Naive thymus-derived CD8-positive, alpha-beta T cell (primary cell): ENCODE data around the gene ANXA2R. TPM values are rescaled to one million over a fixed set of nuclear protein-coding genes. Genes with fewer than 3 reads are reported as not detected.

Source experiments
- ATAC-seq, 2 donors: fragments of 150-1000 bp; cut with Tn5 transposase in 1 of 2; sonication (Bioruptor Pico), chemical (Tn5 transposase) in 1 of 2; 1 replicate in 1 of 2; 2 replicates in 1 of 2; pipeline ENCODE4 v1.10.0; 2021; ENCODE audit warnings: mild to moderate bottlenecking in 2 of 2, moderate library complexity in 2 of 2
- POLR2A ChIA-PET: fragments of 350-600 bp; sonication (Branson Sonifier 250); formaldehyde crosslinking; loops from one replicate; lab custom pipeline; 2021; ENCODE audit warnings: antibody characterized with exemption; lab: Charles Lee
- DNase-seq, 10 donors: peaks; one replicate each; pipeline versions ENCODE4 v3.0.0 to v3.0.0-alpha.2; 2020 to 2022
- H3K27ac Mint-ChIP-seq, 10 donors: one replicate each; pipeline ENCODE4 v1.8.0; 2020 to 2022; ENCODE audit warnings: mild to moderate bottlenecking in 10 of 10, mixed read lengths in 10 of 10, moderate library complexity in 4 of 10, inconsistent platforms in 1 of 10
- H3K27me3 Mint-ChIP-seq, 5 donors: one replicate each; pipeline ENCODE4 v1.8.0; 2021 to 2022; ENCODE audit warnings: mixed read lengths in 5 of 5
- H3K36me3 Mint-ChIP-seq, 3 donors: one replicate each; pipeline ENCODE4 v1.8.0; 2020 to 2022; ENCODE audit warnings: mixed read lengths in 3 of 3, mild to moderate bottlenecking in 2 of 3, inconsistent platforms in 1 of 3
- H3K4me1 Mint-ChIP-seq, 4 donors: one replicate each; pipeline ENCODE4 v1.8.0; 2021 to 2022; ENCODE audit warnings: mixed read lengths in 4 of 4
- H3K4me3 Mint-ChIP-seq, 10 donors: one replicate each; pipeline ENCODE4 v1.8.0; 2020 to 2022; ENCODE audit warnings: mild to moderate bottlenecking in 10 of 10, mixed read lengths in 10 of 10, moderate library complexity in 6 of 10, inconsistent platforms in 1 of 10
- H3K9me3 Mint-ChIP-seq, 9 donors: one replicate each; pipeline ENCODE4 v1.8.0; 2020 to 2022; ENCODE audit warnings: mixed read lengths in 9 of 9, mild to moderate bottlenecking in 3 of 9, inconsistent platforms in 1 of 9, moderate library complexity in 1 of 9
- polyA plus RNA-seq, 3 donors: library from polyadenylated mRNA; unstranded; fragments of 300-500 nt; fragmentation: Illumina TruSeq; gene quantifications; one replicate each; pipeline ENCODE4 v1.2.3, GENCODE V29; 2021
- total RNA-seq, 8 experiments: library from RNA in 2 of 8; stranded (reverse) in 2 of 8; gene quantifications; one replicate each; pipeline ENCODE4 v1.2.3 and lab custom pipeline; 2021 to 2026

The ANXA2R gene
- total and polyA plus RNA-seq, 5 experiments from 2014 or later, result 51.5 to 72.7 (median 65.9) TPM

DNA sequence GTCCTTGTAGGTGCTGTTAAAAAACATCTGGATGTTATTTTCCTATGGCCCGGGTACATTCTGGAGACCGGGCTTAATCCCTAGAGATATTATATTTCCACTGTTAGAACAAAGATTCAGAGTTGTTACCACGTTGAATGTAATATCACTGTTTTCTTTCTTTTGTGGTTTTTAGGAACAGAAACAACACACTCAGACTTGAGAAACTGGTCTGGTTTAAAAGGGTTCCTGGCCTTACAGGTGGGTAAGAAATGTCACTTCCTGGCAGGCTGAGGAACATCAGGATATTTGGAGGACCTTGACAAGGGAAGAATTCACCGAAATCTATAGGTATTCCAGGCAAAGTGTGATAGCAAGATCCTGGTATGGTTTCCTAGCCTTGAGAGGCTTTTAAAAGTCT, 10.3 kb upstream of the ANXA2R start:
- POLR2A ChIA-PET, result interaction anchor here (1.0 to 5.5 kb wide), 4 partner anchors 8 to 43 kb away, joined by 3 to 30 read pairs (median 10); partner anchors contain the start of gene ANXA2R
- ATAC-seq, result no peak
- peaks cover 0 to 12% (median 6%) of the 10 kb centered on the region in 9 donors for H3K9me3 Mint-ChIP-seq
- H3K27me3 Mint-ChIP-seq, result no peaks in the 10 kb centered on the region
- H3K4me1 Mint-ChIP-seq, result peaks cover 3 to 36% (median 24%) of the 10 kb centered on the region in 4 donors
- H3K27ac Mint-ChIP-seq, result peak overlapping the region in 8 of 10 donors; percentile 5 to 77 (median 45)
- DNase-seq, result no peak
- peak overlapping the region in 1 of 10 donors; percentile 24 for H3K4me3 Mint-ChIP-seq
- H3K36me3 Mint-ChIP-seq, result peaks cover 3 to 37% (median 23%) of the 10 kb centered on the region in 3 donors

DNA sequence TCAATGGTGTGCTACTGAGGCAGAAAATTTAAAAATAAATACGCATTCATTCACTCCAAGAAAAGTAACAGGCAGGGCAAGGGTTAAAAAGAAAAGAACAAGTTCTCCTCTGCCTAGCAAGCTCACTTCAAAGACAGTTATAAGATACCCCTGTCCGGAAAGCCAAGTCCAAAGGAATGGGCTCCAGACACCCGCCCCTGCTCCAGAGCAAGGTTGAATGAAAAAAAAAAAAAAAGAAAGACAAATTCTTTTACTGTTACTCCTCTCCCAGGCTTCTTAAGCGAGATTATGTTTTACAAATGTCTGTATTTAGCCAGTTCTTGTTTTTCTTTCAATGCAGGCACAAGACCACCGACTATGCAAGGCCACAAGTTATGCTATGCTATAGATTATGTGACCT, 9.1 kb upstream of the ANXA2R start:
- H3K27ac Mint-ChIP-seq, result peak overlapping the region in 5 of 10 donors; percentile 11 to 77 (median 69)
- H3K36me3 Mint-ChIP-seq, result peaks cover 3 to 42% (median 32%) of the 10 kb centered on the region in 3 donors

DNA sequence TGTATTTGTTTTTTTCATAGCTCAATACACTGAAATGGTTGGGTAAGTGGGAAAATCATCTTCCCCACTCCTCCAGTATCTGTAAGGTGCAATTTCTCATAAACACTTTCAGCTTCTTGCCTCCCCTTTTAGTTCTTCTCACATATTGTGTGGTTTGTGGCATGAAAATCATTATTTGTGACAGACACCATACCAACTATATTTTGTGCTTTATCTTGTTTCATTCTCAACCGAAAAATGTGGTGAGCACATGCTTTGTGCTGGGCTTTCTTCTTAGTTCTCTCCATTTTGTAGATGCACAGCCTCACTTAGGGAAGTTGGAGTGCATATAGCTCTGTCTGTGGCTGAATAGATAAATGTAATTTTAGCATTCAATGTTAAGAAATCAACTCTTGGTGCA, 6.4 kb upstream of the ANXA2R start:
- H3K36me3 Mint-ChIP-seq, result peaks cover 3 to 27% (median 21%) of the 10 kb centered on the region in 3 donors
- peaks cover 17 to 52% (median 48%) of the 10 kb centered on the region in 4 donors for H3K4me1 Mint-ChIP-seq
- no peaks in the 10 kb centered on the region for H3K27me3 Mint-ChIP-seq
- H3K4me3 Mint-ChIP-seq, result peak overlapping the region in 1 of 10 donors; percentile 8
- H3K9me3 Mint-ChIP-seq, result peaks cover 0 to 12% (median 0%) of the 10 kb centered on the region in 9 donors
- DNase-seq (no peak), ATAC-seq (no peak)
- POLR2A ChIA-PET, result interaction anchor here (0.6 to 12.3 kb wide), 7 partner anchors 11 to 438 kb away, joined by 3 to 735 read pairs (median 4); partner anchors contain the start of gene TMEM267
- H3K27ac Mint-ChIP-seq, result peak overlapping the region in 8 of 10 donors; percentile 9 to 80 (median 54)

More for the DNA sequence above, 9.1 kb upstream of the ANXA2R start:
- DNase-seq, result no peak
- Mint-ChIP-seq H3K27me3 (no peaks in the 10 kb centered on the region), H3K9me3 (peaks cover 0 to 12% (median under 1%) of the 10 kb centered on the region in 9 donors), H3K4me3 (no peak overlapping the region), H3K4me1 (peaks cover 12 to 43% (median 35%) of the 10 kb centered on the region in 4 donors)
- no peak for ATAC-seq
- POLR2A ChIA-PET, result interaction anchor here (0.7 to 5.5 kb wide), 5 partner anchors 7 to 17 kb away, joined by 3 to 30 read pairs (median 6); partner anchors contain the start of gene ANXA2R

DNA sequence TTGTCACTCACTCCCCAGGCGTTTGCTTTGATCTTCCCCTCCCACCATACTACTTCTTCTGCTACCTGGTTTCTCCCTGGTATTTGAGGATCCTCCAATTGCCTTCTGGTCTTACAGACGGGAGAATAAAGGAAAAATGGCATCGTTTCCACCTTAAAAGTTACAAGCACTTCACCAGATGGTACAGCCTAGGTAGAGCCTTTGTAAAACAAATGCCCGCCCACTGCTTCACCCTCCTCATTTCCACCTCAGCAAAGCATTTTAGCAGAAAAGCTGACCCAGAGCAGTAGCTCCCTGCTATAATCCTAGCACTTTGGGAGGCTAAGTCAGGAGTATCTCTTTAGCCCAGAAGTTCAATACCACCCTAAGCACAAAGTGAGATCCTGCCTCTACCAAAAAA, 5.1 kb upstream of the ANXA2R start:
- Mint-ChIP-seq H3K27ac (peak overlapping the region in 4 of 10 donors; percentile 5 to 33 (median 22)), H3K4me1 (peaks cover 21 to 48% (median 46%) of the 10 kb centered on the region in 4 donors), H3K4me3 (peak overlapping the region in 6 of 10 donors; percentile 18 to 65 (median 50)), H3K9me3 (peaks cover 0 to 12% (median 0%) of the 10 kb centered on the region in 9 donors), H3K36me3 (peaks cover 3 to 18% (median 16%) of the 10 kb centered on the region in 3 donors), H3K27me3 (no peaks in the 10 kb centered on the region)
- POLR2A ChIA-PET, result interaction anchor here (2.5 to 12.3 kb wide), 3 partner anchors 21 to 51 kb away, joined by 18 to 735 read pairs (median 619); no protein-coding TSS in a partner anchor
- no peak for DNase-seq
- no peak for ATAC-seq

DNA sequence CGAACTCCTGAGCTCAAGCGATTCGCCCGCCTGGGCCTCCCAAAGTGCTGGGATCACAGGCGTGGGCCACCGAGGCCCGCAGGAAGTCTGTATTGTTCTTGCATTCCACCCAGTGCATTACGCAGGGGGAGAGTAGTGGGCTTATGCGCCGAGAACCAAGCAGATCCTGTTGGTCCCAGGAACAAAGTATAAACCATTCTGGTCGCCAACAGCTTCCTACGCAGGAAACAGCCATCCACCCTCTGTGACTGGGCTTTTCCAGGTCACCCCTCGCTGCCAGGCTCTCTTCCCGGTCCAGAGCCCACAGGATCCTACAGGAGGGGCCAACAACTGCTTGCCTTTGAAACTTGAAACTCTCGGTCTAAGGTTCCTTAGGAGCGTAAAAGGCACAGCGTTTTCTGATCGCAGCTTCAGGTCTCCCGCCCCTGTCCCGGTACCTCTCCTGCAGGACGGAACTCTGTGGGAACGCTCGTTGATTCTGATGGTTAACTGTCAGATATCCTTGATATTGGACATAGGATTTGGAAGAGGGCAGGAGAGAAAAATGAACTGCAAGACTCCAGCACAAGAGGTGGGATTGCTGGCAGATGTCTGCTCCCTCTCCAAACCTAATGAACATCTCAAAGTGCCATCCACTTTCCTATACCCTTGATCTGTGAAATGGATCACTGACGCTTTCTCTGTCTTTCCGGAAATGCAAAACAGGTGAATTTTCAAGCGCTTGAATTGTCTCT, 4.2 kb upstream of the ANXA2R start:
- H3K4me3 Mint-ChIP-seq, result peak overlapping the region in 9 of 10 donors; percentile 18 to 68 (median 50)

DNA sequence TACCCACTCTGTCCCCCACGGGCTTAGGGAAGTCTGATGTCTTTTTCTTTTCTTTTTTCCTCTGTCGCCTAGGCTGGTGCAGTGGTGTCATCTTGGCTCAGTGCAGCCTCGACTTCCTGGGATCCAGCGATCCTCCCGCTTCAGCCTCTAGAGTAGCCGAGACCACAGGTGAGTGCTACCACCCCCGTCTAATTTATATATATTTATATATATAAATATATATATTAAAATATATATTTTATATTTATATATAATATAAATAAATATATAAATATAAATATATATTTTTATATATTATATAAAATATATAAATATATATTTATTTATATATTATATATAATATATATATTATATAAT, 3.3 kb upstream of the ANXA2R start:
- no peak for DNase-seq
- no peak for ATAC-seq
- H3K27ac Mint-ChIP-seq, result peak overlapping the region; percentile 96 to 100 (median 99)
- peaks cover 18 to 43% (median 37%) of the 10 kb centered on the region in 4 donors for H3K4me1 Mint-ChIP-seq
- H3K36me3 Mint-ChIP-seq, result peaks cover 0 to 16% (median 15%) of the 10 kb centered on the region in 3 donors
- H3K9me3 Mint-ChIP-seq, result peaks cover 0 to 6% (median 0%) of the 10 kb centered on the region in 9 donors
- H3K4me3 Mint-ChIP-seq, result peak overlapping the region; percentile 95 to 100 (median 98)
- POLR2A ChIA-PET, result interaction anchor here (1.4 to 12.3 kb wide), 15 partner anchors 8 to 1139 kb away, joined by 3 to 904 read pairs (median 35); partner anchors contain the start of genes HMGCS1, RIMOC1 and ZNF131
- no peaks in the 10 kb centered on the region for H3K27me3 Mint-ChIP-seq

More for the DNA sequence above, 4.2 kb upstream of the ANXA2R start:
- POLR2A ChIA-PET, result interaction anchor here (2.5 to 12.3 kb wide), 7 partner anchors 7 to 93 kb away, joined by 18 to 904 read pairs (median 199); no protein-coding TSS in a partner anchor
- Mint-ChIP-seq H3K27me3 (no peaks in the 10 kb centered on the region), H3K36me3 (peaks cover under 1 to 17% (median 16%) of the 10 kb centered on the region in 3 donors), H3K4me1 (peaks cover 18 to 41% (median 38%) of the 10 kb centered on the region in 4 donors), H3K27ac (peak overlapping the region in 6 of 10 donors; percentile 19 to 60 (median 52)), H3K9me3 (peaks cover 0 to 6% (median 0%) of the 10 kb centered on the region in 9 donors)
- DNase-seq (no peak), ATAC-seq (no peak)

DNA sequence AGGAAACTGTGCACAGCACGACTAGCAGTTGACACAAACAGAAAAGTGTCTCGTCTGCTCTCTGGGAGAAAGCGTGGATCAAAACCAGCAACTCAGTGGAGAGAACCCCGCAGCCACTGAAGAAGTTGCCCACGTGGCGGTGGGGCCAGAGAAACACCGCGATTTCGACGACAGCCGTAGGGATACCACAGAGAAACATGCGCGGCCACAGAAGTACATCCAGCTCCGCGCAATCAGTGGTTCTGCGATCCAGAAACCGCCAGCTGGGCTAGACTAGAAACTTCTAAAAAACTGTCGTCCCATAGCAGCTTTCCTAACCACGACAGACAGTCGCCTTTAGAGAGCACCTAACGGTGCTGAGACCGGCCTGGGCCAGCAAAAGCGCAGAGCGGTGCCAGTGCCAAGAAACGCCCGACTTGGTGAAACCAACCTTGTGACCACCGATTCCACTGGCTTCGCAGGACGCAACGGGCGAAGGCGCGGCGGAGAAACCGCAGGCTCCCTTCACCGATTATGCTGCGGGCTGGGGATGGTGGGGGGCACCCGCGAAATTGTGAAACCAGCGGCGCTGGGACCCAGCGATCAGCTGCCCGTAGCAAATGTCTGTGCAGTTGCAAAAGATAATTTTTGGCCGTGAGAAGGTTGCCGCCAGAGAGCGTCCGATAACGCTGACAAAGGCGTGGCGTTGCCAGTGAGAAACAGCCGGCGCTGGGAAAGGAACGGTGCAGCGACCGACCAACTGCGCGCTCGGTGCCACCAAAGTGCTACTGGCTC, 2.7 kb upstream of the ANXA2R start:
- peak overlapping the region; percentile 96 to 100 (median 99) for H3K27ac Mint-ChIP-seq
- ATAC-seq (peak; percentile 8 to 15), DNase-seq (peak; percentile 45 to 88 (median 66))
- POLR2A ChIA-PET, result interaction anchor here (0.5 to 12.3 kb wide), 21 partner anchors 9 to 1139 kb away, joined by 3 to 904 read pairs (median 30); partner anchors contain the start of genes HMGCS1, NNT, RIMOC1 and TMEM267
- H3K36me3 Mint-ChIP-seq, result peaks cover 0 to 16% (median 15%) of the 10 kb centered on the region in 3 donors
- H3K9me3 Mint-ChIP-seq, result peaks cover 0 to 6% (median 0%) of the 10 kb centered on the region in 9 donors
- H3K27me3 Mint-ChIP-seq, result no peaks in the 10 kb centered on the region
- H3K4me1 Mint-ChIP-seq, result peaks cover 18 to 48% (median 40%) of the 10 kb centered on the region in 4 donors
- H3K4me3 Mint-ChIP-seq, result peak overlapping the region; percentile 95 to 100 (median 98)

DNA sequence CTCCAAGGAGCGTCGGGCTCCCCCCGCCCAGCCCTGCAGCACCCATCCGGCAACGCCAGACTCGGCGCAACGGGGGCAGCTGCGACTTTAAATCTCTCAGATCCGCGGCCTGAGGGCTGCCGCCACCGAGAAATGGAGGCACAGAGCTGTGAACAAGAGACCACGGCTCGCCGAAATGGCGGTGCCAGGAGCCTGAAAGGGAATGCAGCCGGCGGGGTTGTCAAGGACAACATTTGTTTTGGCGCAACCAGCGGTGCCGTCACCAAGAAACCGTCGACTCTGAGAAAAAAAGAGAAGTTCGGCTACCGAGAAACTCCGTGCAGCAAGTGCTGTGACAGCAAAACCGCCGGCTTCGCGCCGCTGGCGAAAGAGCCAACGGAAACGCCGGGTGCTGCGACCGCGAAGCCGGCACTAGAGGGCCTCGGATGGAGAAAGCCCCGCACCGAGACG, 2.1 kb upstream of the ANXA2R start:
- peak overlapping the region; percentile 96 to 100 (median 99) for H3K27ac Mint-ChIP-seq
- DNase-seq, result peak in 9 of 10 donors; percentile 70 to 94 (median 91)
- POLR2A ChIA-PET, result interaction anchor here (0.5 to 12.3 kb wide), 25 partner anchors 10 to 1138 kb away, joined by 3 to 904 read pairs (median 23); partner anchors contain the start of genes HMGCS1, NNT, RIMOC1 and TMEM267
- H3K9me3 Mint-ChIP-seq, result peaks cover 0 to 6% (median 0%) of the 10 kb centered on the region in 9 donors
- peak overlapping the region; percentile 95 to 100 (median 98) for H3K4me3 Mint-ChIP-seq
- H3K27me3 Mint-ChIP-seq, result no peaks in the 10 kb centered on the region
- peak; percentile 35 to 44 for ATAC-seq
- H3K4me1 Mint-ChIP-seq, result peaks cover 18 to 54% (median 44%) of the 10 kb centered on the region in 4 donors
- peaks cover 0 to 16% (median 13%) of the 10 kb centered on the region in 3 donors for H3K36me3 Mint-ChIP-seq

DNA sequence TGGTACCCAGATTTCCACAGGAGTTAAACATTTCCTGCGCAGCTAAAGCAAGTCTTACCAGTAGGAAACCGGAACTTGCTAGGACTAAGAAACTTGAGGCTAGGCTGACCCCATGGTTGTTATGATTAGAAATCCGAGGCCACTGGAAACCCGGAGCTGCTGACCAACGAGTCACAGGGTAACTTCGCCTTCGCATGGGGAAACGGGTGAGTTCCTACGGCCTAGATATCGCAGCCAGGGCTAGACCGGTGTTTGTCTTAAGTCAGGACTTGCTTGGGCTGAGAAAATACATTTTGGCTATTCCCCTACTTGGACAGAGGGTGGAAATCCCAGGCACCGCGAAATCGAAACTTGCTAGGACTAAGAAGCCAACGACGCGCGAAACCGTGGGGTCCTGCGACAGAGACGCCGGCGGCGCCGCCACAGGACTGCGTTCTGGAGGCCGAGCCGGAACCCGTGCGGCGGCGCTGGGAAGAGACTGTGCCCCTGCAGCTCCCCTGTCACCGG, 1.6 kb upstream of the ANXA2R start:
- DNase-seq (peak in 4 of 10 donors; percentile 63 to 74 (median 68)), ATAC-seq (peak; percentile 32 to 34)
- H3K27ac Mint-ChIP-seq, result peak overlapping the region; percentile 96 to 100 (median 99)
- peaks cover 0 to 16% (median 13%) of the 10 kb centered on the region in 3 donors for H3K36me3 Mint-ChIP-seq
- POLR2A ChIA-PET, result interaction anchor here (0.6 to 12.3 kb wide), 28 partner anchors 10 to 1137 kb away, joined by 3 to 904 read pairs (median 10); partner anchors contain the start of genes FBXO4, HMGCS1, NNT and RIMOC1
- H3K9me3 Mint-ChIP-seq, result peaks cover 0 to 6% (median 0%) of the 10 kb centered on the region in 9 donors
- H3K4me3 Mint-ChIP-seq, result peak overlapping the region; percentile 95 to 100 (median 98)
- H3K4me1 Mint-ChIP-seq, result peaks cover 18 to 56% (median 48%) of the 10 kb centered on the region in 4 donors
- H3K27me3 Mint-ChIP-seq, result no peaks in the 10 kb centered on the region

DNA sequence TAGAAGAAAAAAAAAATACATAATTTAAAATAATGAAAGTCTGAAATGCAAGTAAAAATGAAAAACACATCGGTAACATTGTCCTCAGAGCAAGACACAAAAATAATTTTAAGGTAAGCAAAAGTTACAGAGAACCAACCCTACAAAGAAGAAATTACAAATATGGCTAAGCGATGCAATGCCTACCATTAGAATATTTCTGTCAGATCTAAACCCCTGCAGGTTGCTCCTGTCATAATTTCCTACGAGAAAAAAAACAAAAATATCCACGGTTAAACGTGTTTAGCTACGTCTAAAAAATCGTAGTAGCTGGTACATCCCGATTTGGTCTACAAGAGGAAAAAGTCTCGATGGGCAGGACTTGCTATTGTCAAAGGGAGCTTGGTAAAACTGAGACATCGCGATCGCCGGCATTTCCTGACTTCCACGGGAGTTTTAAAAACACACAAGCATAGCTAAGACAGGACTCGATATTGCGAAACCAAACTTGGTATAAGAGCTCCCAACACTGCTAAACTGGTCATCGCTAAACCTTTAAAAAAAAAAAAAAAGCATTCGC, 1.1 kb upstream of the ANXA2R start:
- ATAC-seq (peak; percentile 1 to 2), DNase-seq (peak in 8 of 10 donors; percentile 48 to 80 (median 70))
- peak overlapping the region; percentile 95 to 100 (median 98) for H3K4me3 Mint-ChIP-seq
- H3K27ac Mint-ChIP-seq, result peak overlapping the region; percentile 96 to 100 (median 99)
- H3K4me1 Mint-ChIP-seq, result peaks cover 18 to 56% (median 47%) of the 10 kb centered on the region in 4 donors
- no peaks in the 10 kb centered on the region for H3K27me3 Mint-ChIP-seq
- POLR2A ChIA-PET, result interaction anchor here (0.7 to 12.3 kb wide), 26 partner anchors 11 to 1137 kb away, joined by 3 to 904 read pairs (median 18); partner anchors contain the start of genes FBXO4, HMGCS1, NNT and RIMOC1
- H3K9me3 Mint-ChIP-seq, result peaks cover 0 to 6% (median 0%) of the 10 kb centered on the region in 9 donors
- H3K36me3 Mint-ChIP-seq, result peaks cover 0 to 14% (median 11%) of the 10 kb centered on the region in 3 donors
